K562 (cell line): Measurements from ENCODE around the gene SMIM13. TPM values are rescaled to one million over a fixed set of nuclear protein-coding genes. Genes with fewer than 3 reads are reported as not detected.
A peak's percentile ranks its signal among the peaks of the same experiment; 100 is the strongest.

Experiments
- ATAC-seq: fragments of 200-7000 bp; cut with Tn5 transposase; 3 replicates; pipeline ENCODE4 v1.9.1; 2020; ENCODE audit warnings: moderate library complexity
- BruUV-seq: library from RNA; stranded (reverse); fragments of 400-500 nt; replicated peaks from 2 replicates; lab custom pipeline; 2021; lab: Mats Ljungman, UMichigan
- CTCF ChIA-PET: fragments of 300-600 bp; formaldehyde crosslinking; extraction: SDS; loops from one replicate; lab custom pipeline; 2021; ENCODE audit warnings: low intra/inter-chr PET ratio; lab: Yijun Ruan, JAX
- POLR2A ChIA-PET: fragments of 300-600, 350-650 bp; sonication (Branson Sonifier 250); formaldehyde crosslinking; extraction: SDS; loops from one replicate; lab custom pipeline; 2021; ENCODE audit warnings: antibody characterized with exemption, inconsistent platforms; lab: Yijun Ruan, JAX
- DNase-seq, 4 experiments: peaks; one replicate each; pipeline versions ENCODE4 v3.0.0 to v3.0.0-alpha.2; 2011 to 2018; ENCODE audit warnings: low spot score in 3 of 4, mixed read lengths in 3 of 4; ENCODE audit errors: extremely low read depth in 1 of 4
- FAIRE-seq: peaks from 2 replicates; lab custom pipeline; 2011; peaks lifted over from hg19 to GRCh38; lab: Jason Lieb, UNC
- H2AFZ ChIP-seq: 2 replicates; pipeline ENCODE4 v1.6.0; 2011; ENCODE audit warnings: low read depth, low read length, control low read depth, inconsistent platforms
- H3K27ac ChIP-seq: fragments of 200-600 bp; 3 replicates; pipeline ENCODE4 v1.8.0; 2011; ENCODE audit warnings: low read depth, mild to moderate bottlenecking, control low read depth, inconsistent platforms, low read length, moderate library complexity, mixed read lengths; ENCODE audit errors: extremely low read depth
- H3K27me3 ChIP-seq, 2 experiments: fragments of 300-600 bp in 1 of 2; 2 replicates in 1 of 2; 3 replicates in 1 of 2; pipeline versions ENCODE4 v1.6.0 to v1.8.0; 2011; ENCODE audit warnings: inconsistent platforms in 2 of 2, low read length in 2 of 2, mild to moderate bottlenecking in 1 of 2, mixed read lengths in 1 of 2, moderate library complexity in 1 of 2; ENCODE audit not compliant: control insufficient read depth in 2 of 2, insufficient read depth in 2 of 2
- H3K36me3 ChIP-seq: fragments of 300-600 bp; 3 replicates; pipeline ENCODE4 v1.8.0; 2011; ENCODE audit warnings: mild to moderate bottlenecking, low read length, inconsistent platforms; ENCODE audit not compliant: control insufficient read depth, insufficient read depth
- H3K4me1 ChIP-seq, 2 experiments: fragments of 200-600 bp in 1 of 2; replicated peaks in 1 of 2; 2 replicates in 1 of 2; 3 replicates in 1 of 2; pipeline versions ENCODE4 v1.5.1 to v1.8.0; 2011; ENCODE audit warnings: inconsistent platforms in 2 of 2, low read length in 2 of 2, mild to moderate bottlenecking in 1 of 2, mixed read lengths in 1 of 2, moderate library complexity in 1 of 2; ENCODE audit not compliant: control insufficient read depth in 2 of 2, insufficient read depth in 2 of 2
- H3K4me2 ChIP-seq: 2 replicates; pipeline ENCODE4 v1.6.1; 2011; ENCODE audit warnings: low read length, control low read depth, inconsistent platforms, mixed read lengths; ENCODE audit not compliant: insufficient read depth
- H3K4me3 ChIP-seq: fragments of 200-600 bp; sonication (generic), shearing (Covaris generic); 2 replicates; pipeline ENCODE4 v1.5.1; 2016; ENCODE audit warnings: control low read depth, inconsistent platforms
- H3K79me2 ChIP-seq: fragments of 200-600 bp; 3 replicates; pipeline ENCODE4 v1.8.0; 2011; ENCODE audit warnings: low read length, inconsistent platforms; ENCODE audit not compliant: control insufficient read depth, insufficient read depth
- H3K9ac ChIP-seq, 2 experiments: 2 replicates each; pipeline versions ENCODE4 v1.6.0 to v1.6.1; 2011; ENCODE audit warnings: low read depth in 2 of 2, low read length in 2 of 2, control low read depth in 1 of 2, inconsistent platforms in 1 of 2, mild to moderate bottlenecking in 1 of 2, mixed read lengths in 1 of 2; ENCODE audit not compliant: insufficient read depth in 1 of 2
- H3K9me1 ChIP-seq: one replicate; pipeline ENCODE4 v1.6.0; 2011; ENCODE audit warnings: inconsistent platforms, mild to moderate bottlenecking, low read length, moderate library complexity; ENCODE audit not compliant: control insufficient read depth, insufficient read depth
- H3K9me3 ChIP-seq: replicated peaks from 2 replicates; pipeline ENCODE4 v1.5.1; 2011; ENCODE audit warnings: low read depth, low read length, inconsistent platforms; ENCODE audit not compliant: control insufficient read depth, insufficient read depth
- H4K20me1 ChIP-seq: replicated peaks from 2 replicates; pipeline ENCODE4 v1.6.1; 2011; ENCODE audit warnings: low read length, inconsistent platforms, mixed read lengths; ENCODE audit not compliant: control insufficient read depth, insufficient read depth
- ARID2 ChIP-seq: fragments of 450-650 bp; IDR thresholded peaks from 2 replicates; pipeline ENCODE4 v1.6.1; 2017; ENCODE audit warnings: antibody characterized with exemption, mild to moderate bottlenecking
- ELF2 ChIP-seq: fragments of 250-450 bp; sonication (Bioruptor Pico); IDR thresholded peaks from 2 replicates; pipeline ENCODE4 v1.5.0; 2021; ENCODE audit warnings: mild to moderate bottlenecking
- ETV5 ChIP-seq: sonication (generic); formaldehyde crosslinking; IDR thresholded peaks from 2 replicates; pipeline ENCODE4 v1.4.0; 2020; ENCODE audit warnings: low read depth, mild to moderate bottlenecking, missing genetic modification reagents
- HDAC6 ChIP-seq: IDR thresholded peaks from 2 replicates; pipeline ENCODE4 v1.6.1; 2012; ENCODE audit warnings: low read depth, mild to moderate bottlenecking, control low read depth, inconsistent platforms, low read length, moderate library complexity
- MIER1 ChIP-seq: fragments of 450-650 bp; IDR thresholded peaks from 2 replicates; pipeline ENCODE4 v1.6.1; 2016; ENCODE audit warnings: antibody characterized with exemption, mild to moderate bottlenecking, low read depth
- NCOA2 ChIP-seq, 2 experiments: fragments of 450-650 bp; IDR thresholded peaks; 2 replicates each; pipeline ENCODE4 v1.6.1; 2018; ENCODE audit warnings: mild to moderate bottlenecking in 2 of 2, moderate library complexity in 1 of 2; ENCODE audit not compliant: partially characterized antibody in 2 of 2
- POLR2A ChIP-seq: fragments of 450-650 bp; conservative IDR thresholded peaks from 2 replicates; pipeline ENCODE4 v1.6.1; 2016
- RFX1 ChIP-seq: fragments of 450-650 bp; IDR thresholded peaks from 2 replicates; pipeline ENCODE4 v1.6.1; 2016; ENCODE audit warnings: mild to moderate bottlenecking, moderate library complexity
- RUNX1 ChIP-seq: sonication (generic); IDR thresholded peaks from 2 replicates; pipeline ENCODE4 v1.6.1; 2016; ENCODE audit warnings: antibody characterized with exemption, low read depth
- SMARCA4 ChIP-seq: fragments of 450-650 bp; IDR thresholded peaks from 2 replicates; pipeline ENCODE4 v1.6.1; 2016
- SMARCC2 ChIP-seq: fragments of 450-650 bp; IDR thresholded peaks from 2 replicates; pipeline ENCODE4 v1.6.1; 2017; ENCODE audit warnings: antibody characterized with exemption, moderate library complexity, mild to moderate bottlenecking, low read depth
- SNIP1 ChIP-seq: fragments of 450-650 bp; IDR thresholded peaks from 2 replicates; pipeline ENCODE4 v1.7.1; 2017; ENCODE audit warnings: low read depth, mild to moderate bottlenecking
- ZFPM2 ChIP-seq: fragments of 250-450 bp; sonication (Bioruptor Pico); IDR thresholded peaks from 2 replicates; pipeline ENCODE4 v1.5.1; 2022; ENCODE audit warnings: mild to moderate bottlenecking
- ZKSCAN1 ChIP-seq: fragments of 150-350 bp; IDR thresholded peaks from 2 replicates; pipeline ENCODE4 v1.6.1; 2016; ENCODE audit warnings: low read depth, low read length
- ZNF584 ChIP-seq: fragments of 200-800 bp; sonication (Bioruptor generic); IDR thresholded peaks from 2 replicates; pipeline ENCODE4 v1.6.1; 2016; ENCODE audit warnings: low read depth, mild to moderate bottlenecking, missing genetic modification characterization, missing compliant biosample characterization
- WGBS: fragments of 100-300 bp; shearing (Covaris generic); methylation state at CpG from one replicate; pipeline ENCODE4 v1.1.6; 2016; ENCODE audit warnings: low coverage, mixed read lengths; ENCODE audit not compliant: insufficient coverage; ENCODE audit errors: missing lambda C conversion rate; 5-methylcytosine and 5-hydroxymethylcytosine counted together
- in situ Hi-C: fragments of 300-500 bp; cut with MboI; formaldehyde crosslinking; loops from 4 replicates; pipeline ENCODE4 v1.15.0; 2018; ENCODE audit warnings: inconsistent platforms, mixed read lengths
- intact Hi-C: fragments of 100-400 bp; cut with micrococcal nuclease; formaldehyde crosslinking; loops from 2 replicates; pipeline ENCODE4 v1.14.2; 2022
- polyA plus RNA-seq, 8 experiments: library from polyadenylated mRNA; depleted of rRNA in 4 of 8; stranded (reverse) in 5 of 8; unstranded in 3 of 8; fragments of >200 nt; fragmentation: Nextera tagmentation in 2 of 8; fragmentation: Illumina TruSeq in 1 of 8; extraction: Ambion mirVana in 2 of 8; extraction: Trizol in 1 of 8; gene quantifications; 2 replicates each; pipeline versions ENCODE4 v1.2.1 to v1.2.3, GENCODE V29; 2011 to 2014; ENCODE audit warnings: inconsistent platforms in 1 of 8, missing spikeins in 1 of 8
- total RNA-seq, 7 experiments: library from RNA; depleted of rRNA in 6 of 7; stranded (reverse); fragments of >200 nt in 6 of 7; fragmentation: Illumina TruSeq in 2 of 7; extraction: Trizol in 2 of 7; gene quantifications; 2 replicates each; pipeline versions ENCODE4 v1.2.1 to v1.2.3, GENCODE V29; 2011 to 2021; ENCODE audit warnings: low replicate concordance in 1 of 7
- TF ChIP-seq, protein P1 (sequence below): sonication (generic); formaldehyde crosslinking; IDR thresholded peaks from 2 replicates; pipeline ENCODE4 v1.4.0; 2020; ENCODE audit warnings: mild to moderate bottlenecking, missing genetic modification reagents
- TF ChIP-seq, protein P2 (sequence below): fragments of 450-650 bp; IDR thresholded peaks from 2 replicates; pipeline ENCODE4 v1.6.1; 2017; ENCODE audit warnings: mild to moderate bottlenecking, moderate library complexity

The SMIM13 gene
- total and polyA plus RNA-seq, 9 of the 15 experiments (the other 6 are each of a cell fraction or from before 2014, with no cell fraction given), result 5.5 to 24.8 (median 11.7) TPM

DNA sequence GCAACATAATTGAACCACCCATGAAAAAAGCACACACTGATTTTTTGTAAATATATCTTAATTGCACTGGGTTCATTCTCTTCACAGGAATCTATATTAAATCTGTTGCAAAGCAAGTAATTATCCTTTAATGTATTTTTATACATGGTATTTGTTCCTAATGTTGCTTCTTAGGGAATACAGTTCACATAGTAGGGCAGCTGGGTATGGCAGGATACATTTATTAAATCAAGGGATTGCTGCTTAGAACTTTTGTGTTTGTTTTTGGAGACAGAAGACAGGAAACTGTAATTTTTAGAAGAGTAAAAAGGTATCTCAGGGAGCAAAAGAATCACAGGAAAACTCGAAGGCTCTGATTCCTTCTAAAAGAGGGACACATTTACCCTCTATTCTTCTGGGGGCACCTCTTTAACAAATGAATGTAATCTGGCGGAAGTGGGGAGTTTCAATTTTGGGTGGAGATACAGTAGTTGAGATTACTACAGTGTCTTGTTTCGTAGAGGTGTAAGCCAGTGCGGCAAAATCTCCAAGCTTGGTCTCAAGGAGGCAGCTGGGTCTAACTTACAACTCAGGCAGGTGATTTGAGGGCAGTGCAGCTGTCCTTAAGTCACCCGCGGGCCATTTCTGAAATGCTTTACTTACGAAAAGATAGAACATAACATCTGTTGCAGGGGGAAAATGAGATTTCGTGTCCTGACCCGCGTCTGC, 812 bp upstream of the SMIM13 start:
- ATAC-seq, result peak; percentile 19
- H3K4me1 ChIP-seq, result peaks cover 12 to 15% of the 10 kb centered on the region in 2 experiments
- H3K9ac ChIP-seq, result peak overlapping the region; percentile 90 to 92
- peak overlapping the region; percentile 97 for H2AFZ ChIP-seq
- no peaks in the 10 kb centered on the region for H4K20me1 ChIP-seq
- H3K4me2 ChIP-seq, result peak overlapping the region; percentile 97
- intact Hi-C loops (no loop called here), in situ Hi-C loops (no loop called here)
- no peaks in the 10 kb centered on the region; the same call in 2 of the 3 replicates for H3K36me3 ChIP-seq
- H3K27ac ChIP-seq, result peak overlapping the region; percentile 91
- H3K27me3 ChIP-seq, result no peaks in the 10 kb centered on the region
- peaks cover 38% of the 10 kb centered on the region for H3K79me2 ChIP-seq
- peak in 2 of 4 experiments; percentile 68 for DNase-seq
- WGBS, result 2% methylated on average over 10 of the region's 10 CpGs
- BruUV-seq, result TSS peak; percentile 95
- ChIA-PET POLR2A (interaction anchor here (0.6 to 2.4 kb wide), 11 partner anchors 9 to 631 kb away, joined by 3 to 16 read pairs (median 3); no protein-coding TSS in a partner anchor), CTCF (interaction anchor here (1.6 kb wide), 1 partner anchor 51 kb away, joined by 6 read pairs; no protein-coding TSS in a partner anchor)
- peak overlapping the region; percentile 68 for H3K4me3 ChIP-seq
- peak; percentile 19 for FAIRE-seq
- no peaks in the 10 kb centered on the region for H3K9me1 ChIP-seq
- no peaks in the 10 kb centered on the region for H3K9me3 ChIP-seq
- TF ChIP-seq ETV5 (CRISPR knock-in tag) (peak; percentile 21; the same call in 1 of the 2 replicates), HDAC6 (no peak), RFX1 (no peak), RUNX1 (no peak), SMARCA4 (0 out of 2 replicates have a peak, but pooled peaks have one; percentile 6), ARID2 (no peak), NCOA2 (IDR thresholded peaks at IDR 0.05; ENCODE audit: partially characterized antibody in 2 of 2) (no peak), MIER1 (no peak), ZKSCAN1 (peak; percentile 84), POLR2A (no peak), SMARCC2 (peak; percentile 33; the same call in 1 of the 2 replicates), ELF2 (CRISPR knock-in tag) (0 out of 2 replicates have a peak, but pooled peaks have one; percentile 42), ZNF584 (CRISPR knock-in tag) (0 out of 2 replicates have a peak, but pooled peaks have one; percentile 5), ZFPM2 (CRISPR knock-in tag) (no peak), SNIP1 (no peak)
- TF ChIP-seq, protein P1, sequence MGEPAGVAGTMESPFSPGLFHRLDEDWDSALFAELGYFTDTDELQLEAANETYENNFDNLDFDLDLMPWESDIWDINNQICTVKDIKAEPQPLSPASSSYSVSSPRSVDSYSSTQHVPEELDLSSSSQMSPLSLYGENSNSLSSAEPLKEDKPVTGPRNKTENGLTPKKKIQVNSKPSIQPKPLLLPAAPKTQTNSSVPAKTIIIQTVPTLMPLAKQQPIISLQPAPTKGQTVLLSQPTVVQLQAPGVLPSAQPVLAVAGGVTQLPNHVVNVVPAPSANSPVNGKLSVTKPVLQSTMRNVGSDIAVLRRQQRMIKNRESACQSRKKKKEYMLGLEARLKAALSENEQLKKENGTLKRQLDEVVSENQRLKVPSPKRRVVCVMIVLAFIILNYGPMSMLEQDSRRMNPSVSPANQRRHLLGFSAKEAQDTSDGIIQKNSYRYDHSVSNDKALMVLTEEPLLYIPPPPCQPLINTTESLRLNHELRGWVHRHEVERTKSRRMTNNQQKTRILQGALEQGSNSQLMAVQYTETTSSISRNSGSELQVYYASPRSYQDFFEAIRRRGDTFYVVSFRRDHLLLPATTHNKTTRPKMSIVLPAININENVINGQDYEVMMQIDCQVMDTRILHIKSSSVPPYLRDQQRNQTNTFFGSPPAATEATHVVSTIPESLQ (CRISPR knock-in tag), result 0 out of 2 replicates have a peak, but pooled peaks have one; percentile 31
- TF ChIP-seq, protein P2, sequence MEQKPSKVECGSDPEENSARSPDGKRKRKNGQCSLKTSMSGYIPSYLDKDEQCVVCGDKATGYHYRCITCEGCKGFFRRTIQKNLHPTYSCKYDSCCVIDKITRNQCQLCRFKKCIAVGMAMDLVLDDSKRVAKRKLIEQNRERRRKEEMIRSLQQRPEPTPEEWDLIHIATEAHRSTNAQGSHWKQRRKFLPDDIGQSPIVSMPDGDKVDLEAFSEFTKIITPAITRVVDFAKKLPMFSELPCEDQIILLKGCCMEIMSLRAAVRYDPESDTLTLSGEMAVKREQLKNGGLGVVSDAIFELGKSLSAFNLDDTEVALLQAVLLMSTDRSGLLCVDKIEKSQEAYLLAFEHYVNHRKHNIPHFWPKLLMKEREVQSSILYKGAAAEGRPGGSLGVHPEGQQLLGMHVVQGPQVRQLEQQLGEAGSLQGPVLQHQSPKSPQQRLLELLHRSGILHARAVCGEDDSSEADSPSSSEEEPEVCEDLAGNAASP, result peak; percentile 76
